NB4 (cell line): ENCODE data around the gene PTPMT1.

Experiments used
- DNase-seq: peaks from one replicate; pipeline ENCODE4 v3.0.0; 2010; ENCODE audit warnings: low read depth
- H3K4me3 ChIP-seq: one replicate; pipeline ENCODE4 v1.5.1; 2011; ENCODE audit warnings: mild to moderate bottlenecking, low read depth, low read length, moderate library complexity
- MYC ChIP-seq: IDR thresholded peaks from 2 replicates; pipeline ENCODE4 v1.6.1; 2011; ENCODE audit warnings: low read depth, low read length
- POLR2A ChIP-seq: IDR thresholded peaks from 2 replicates; pipeline ENCODE4 v1.6.1; 2011; ENCODE audit warnings: mild to moderate bottlenecking; ENCODE audit not compliant: insufficient read length; ENCODE audit errors: extremely low read depth
- TF ChIP-seq, protein P1 (sequence below): IDR thresholded peaks from one replicate; pipeline ENCODE4 v1.5.1; 2012; ENCODE audit warnings: low read depth, low read length
- TF ChIP-seq, protein P2 (sequence below): IDR thresholded peaks from 2 replicates; pipeline ENCODE4 v1.6.1; 2011; ENCODE audit warnings: low read depth, low read length

PTPMT1 gene

DNA sequence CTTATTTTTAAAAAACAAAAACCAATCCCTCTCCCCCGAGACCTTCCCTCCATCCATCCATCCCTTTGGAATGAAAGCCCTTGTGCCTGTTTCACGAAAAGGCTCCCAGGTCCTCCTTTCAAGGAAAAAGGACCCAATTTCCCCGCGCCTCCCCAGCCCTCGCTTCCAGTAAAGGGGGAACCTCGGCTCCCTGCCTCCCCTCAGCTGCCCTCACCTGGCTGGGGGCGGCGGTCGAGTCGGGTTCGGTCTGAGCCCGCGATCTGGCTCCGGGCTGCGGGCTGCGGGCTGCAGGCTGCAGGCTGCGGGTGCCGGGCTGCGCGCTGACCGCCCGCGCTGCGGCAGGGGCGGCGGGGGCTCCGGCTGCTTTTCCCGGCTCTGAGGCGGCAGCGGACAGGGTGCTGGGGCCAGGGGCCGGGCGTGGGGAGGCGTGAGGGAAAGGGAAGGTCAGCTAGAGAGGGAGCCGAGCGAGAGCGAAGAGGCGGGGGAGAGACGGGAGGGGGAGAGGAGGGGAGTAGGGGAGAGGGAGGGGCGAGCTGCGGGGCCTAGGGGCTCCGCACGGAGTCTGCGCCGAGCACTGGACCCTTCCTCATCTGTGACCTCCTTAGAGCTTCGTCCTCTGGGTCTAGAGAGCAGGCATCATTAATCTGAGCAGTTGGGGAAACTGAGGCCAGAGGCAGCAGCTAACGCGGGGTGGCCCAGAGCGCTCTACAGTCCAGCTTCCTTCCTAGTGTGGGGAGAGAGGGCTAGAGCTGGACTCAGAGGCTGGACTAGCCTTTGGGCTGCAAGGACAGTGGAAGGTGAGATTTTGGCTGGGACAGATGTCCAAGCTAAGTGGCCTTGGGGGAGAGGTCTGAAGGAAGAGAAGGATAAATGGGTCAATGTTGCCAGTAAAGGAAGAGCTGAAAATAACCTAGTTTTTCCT, 28.8 kb downstream of the PTPMT1 start, which contains the start of gene C1QTNF4:
TSS of gene C1QTNF4 (minus strand) at position 478 of the 922 bp plus-strand sequence. CDS start 3,601 bp downstream, outside the sequence.
- no peak for DNase-seq
- no peak within 1 kb of the TSS for H3K4me3 ChIP-seq
- TF ChIP-seq, protein P1, sequence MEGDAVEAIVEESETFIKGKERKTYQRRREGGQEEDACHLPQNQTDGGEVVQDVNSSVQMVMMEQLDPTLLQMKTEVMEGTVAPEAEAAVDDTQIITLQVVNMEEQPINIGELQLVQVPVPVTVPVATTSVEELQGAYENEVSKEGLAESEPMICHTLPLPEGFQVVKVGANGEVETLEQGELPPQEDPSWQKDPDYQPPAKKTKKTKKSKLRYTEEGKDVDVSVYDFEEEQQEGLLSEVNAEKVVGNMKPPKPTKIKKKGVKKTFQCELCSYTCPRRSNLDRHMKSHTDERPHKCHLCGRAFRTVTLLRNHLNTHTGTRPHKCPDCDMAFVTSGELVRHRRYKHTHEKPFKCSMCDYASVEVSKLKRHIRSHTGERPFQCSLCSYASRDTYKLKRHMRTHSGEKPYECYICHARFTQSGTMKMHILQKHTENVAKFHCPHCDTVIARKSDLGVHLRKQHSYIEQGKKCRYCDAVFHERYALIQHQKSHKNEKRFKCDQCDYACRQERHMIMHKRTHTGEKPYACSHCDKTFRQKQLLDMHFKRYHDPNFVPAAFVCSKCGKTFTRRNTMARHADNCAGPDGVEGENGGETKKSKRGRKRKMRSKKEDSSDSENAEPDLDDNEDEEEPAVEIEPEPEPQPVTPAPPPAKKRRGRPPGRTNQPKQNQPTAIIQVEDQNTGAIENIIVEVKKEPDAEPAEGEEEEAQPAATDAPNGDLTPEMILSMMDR, result no peak
- TF ChIP-seq, protein P2, sequence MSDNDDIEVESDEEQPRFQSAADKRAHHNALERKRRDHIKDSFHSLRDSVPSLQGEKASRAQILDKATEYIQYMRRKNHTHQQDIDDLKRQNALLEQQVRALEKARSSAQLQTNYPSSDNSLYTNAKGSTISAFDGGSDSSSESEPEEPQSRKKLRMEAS, result no peak
- TF ChIP-seq POLR2A, result no peak
- TF ChIP-seq MYC, result no peak

DNA sequence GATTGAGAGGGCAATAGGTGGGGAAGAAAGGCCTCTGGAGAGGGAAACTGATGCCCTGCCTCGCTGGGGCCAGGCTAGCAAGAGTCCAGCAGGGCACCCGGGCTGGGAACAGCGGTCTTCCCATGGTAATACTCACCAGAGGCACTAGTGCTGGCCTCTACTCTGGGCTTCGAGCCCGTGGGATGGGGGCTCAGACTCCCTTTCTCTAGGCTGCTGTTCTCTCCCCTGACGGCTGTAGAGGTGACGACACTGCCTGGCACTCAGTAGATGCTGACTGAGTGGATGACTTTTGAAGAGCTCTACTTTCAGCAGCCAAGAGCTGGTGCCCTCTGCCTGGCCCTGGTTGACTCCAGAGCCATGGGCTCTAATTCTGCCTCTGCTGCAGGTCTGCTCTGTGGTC, 29.6 kb downstream of the PTPMT1 start:
- no peak overlapping the region for H3K4me3 ChIP-seq
- TF ChIP-seq, protein P2, result no peak
- TF ChIP-seq MYC (no peak), POLR2A (no peak)
- TF ChIP-seq, protein P1, result no peak
- no peak for DNase-seq

DNA sequence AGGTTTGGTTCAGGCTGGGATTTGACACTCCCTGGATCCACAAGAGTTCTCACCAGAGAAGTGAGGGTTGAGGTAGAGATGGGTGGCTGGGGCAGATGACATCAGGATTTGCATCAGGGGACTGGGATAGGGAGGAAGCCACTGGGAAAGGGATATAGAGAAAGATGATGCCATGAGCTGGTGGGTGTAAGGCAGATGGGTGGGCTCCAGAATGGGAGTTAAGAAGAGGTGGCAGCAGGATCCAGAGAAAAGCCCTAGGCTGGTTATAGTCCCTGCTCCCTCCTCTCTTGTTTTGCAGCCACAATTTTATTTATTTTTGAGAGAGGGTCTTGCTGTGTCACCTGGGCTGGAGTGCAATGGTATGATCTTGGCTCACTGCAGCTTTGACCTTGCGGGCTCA, 30.6 kb downstream of the PTPMT1 start:
- H3K4me3 ChIP-seq, result no peak overlapping the region
- DNase-seq, result no peak
- TF ChIP-seq POLR2A (no peak), MYC (no peak)
- TF ChIP-seq, protein P2, result no peak
- TF ChIP-seq, protein P1, result no peak

DNA sequence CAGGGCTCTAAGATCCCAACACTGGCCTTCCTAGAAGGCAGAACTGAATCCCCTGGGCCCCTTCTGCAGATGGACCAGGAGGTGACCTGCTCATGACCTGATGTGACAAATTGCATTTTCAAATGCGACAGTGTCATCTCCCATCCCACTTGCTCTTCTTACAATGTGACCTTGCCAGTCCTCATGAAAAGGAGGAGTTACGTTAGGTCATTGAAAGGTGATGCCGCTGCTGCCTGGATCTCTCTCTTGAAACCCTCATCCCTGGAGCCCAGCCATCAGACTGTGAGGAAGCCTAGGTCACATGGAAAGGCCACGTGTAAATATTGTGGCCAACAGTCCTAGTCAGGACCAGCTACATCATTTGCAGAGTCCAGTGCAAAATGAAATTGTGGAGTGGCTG, 34.5 kb downstream of the PTPMT1 start:
- no peak overlapping the region for H3K4me3 ChIP-seq
- TF ChIP-seq, protein P2, result no peak
- TF ChIP-seq POLR2A (no peak), MYC (no peak)
- TF ChIP-seq, protein P1, result no peak
- no peak for DNase-seq

DNA sequence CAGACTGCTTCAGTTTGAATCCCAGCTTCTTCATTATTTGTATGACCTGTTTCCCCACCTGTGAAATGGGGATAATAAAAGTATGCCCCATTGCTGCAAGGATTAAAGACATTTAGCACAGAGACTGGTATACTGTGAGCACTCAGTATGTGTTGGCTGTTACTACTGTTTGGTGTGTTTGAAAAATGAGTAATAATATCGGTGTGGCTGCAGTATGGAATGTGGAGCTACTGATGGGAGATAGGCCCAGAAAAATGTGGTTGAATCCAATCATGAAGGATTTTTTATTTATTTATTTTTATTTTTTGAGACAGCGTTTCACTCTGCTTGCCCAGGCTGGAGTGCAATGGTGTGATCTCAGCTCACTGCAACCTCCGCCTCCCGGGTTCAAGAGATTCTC, 37.9 kb downstream of the PTPMT1 start:
- TF ChIP-seq, protein P2, result no peak
- no peak for TF ChIP-seq MYC
- TF ChIP-seq, protein P1, result no peak
- TF ChIP-seq POLR2A, result no peak
- DNase-seq, result no peak
- no peak overlapping the region for H3K4me3 ChIP-seq
